OCI-LY1 (cell line): Measurements from ENCODE around the gene ERLIN1.

ENCODE experiments used
- EZH2 ChIP-seq: fragments of 200-600 bp; sonication (generic), shearing (Covaris generic); IDR thresholded peaks from 2 replicates; pipeline ENCODE4 v1.8.0; 2017; ENCODE audit warnings: borderline replicate concordance, mixed run types, mild to moderate bottlenecking, antibody characterized with exemption, low read length, moderate library complexity, mixed read lengths
- TF ChIP-seq, protein P1 (sequence below): fragments of 200-600 bp; sonication (generic), shearing (Covaris generic); IDR thresholded peaks from 2 replicates; pipeline ENCODE4 v1.5.1; 2017; ENCODE audit warnings: mild to moderate bottlenecking, antibody characterized with exemption, low read length, moderate library complexity, mixed read lengths

DNA sequence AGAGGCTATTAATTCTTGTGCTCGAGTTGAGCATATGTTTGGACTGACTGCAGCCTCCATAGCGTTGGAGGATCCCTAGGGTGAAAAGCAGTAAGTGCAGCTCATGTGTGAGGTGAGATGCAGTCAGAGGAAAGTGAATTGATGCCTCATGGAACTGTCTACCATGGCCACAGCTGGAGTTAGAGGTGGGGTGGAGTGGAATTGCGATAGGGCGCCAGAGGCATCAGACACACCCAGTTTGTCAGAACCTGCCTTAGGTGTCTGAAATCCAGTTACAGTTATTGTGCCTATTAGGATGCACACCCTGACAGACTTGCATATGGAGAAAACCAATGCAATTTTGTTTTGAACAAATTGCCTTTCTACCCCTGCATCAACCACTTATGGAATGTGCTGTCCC is 39.4 kb downstream of the ERLIN1 start:
- TF ChIP-seq, protein P1, sequence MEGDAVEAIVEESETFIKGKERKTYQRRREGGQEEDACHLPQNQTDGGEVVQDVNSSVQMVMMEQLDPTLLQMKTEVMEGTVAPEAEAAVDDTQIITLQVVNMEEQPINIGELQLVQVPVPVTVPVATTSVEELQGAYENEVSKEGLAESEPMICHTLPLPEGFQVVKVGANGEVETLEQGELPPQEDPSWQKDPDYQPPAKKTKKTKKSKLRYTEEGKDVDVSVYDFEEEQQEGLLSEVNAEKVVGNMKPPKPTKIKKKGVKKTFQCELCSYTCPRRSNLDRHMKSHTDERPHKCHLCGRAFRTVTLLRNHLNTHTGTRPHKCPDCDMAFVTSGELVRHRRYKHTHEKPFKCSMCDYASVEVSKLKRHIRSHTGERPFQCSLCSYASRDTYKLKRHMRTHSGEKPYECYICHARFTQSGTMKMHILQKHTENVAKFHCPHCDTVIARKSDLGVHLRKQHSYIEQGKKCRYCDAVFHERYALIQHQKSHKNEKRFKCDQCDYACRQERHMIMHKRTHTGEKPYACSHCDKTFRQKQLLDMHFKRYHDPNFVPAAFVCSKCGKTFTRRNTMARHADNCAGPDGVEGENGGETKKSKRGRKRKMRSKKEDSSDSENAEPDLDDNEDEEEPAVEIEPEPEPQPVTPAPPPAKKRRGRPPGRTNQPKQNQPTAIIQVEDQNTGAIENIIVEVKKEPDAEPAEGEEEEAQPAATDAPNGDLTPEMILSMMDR = no peak
- TF ChIP-seq EZH2 = no peak
